ENCODE data around the gene KCTD4. TPM values are rescaled to one million over a fixed set of nuclear protein-coding genes. Genes with fewer than 3 reads are reported as not detected.

Gene KCTD4
- total and polyA plus RNA-seq, 8 donors: 0.08 to 0.20 TPM; not detected in 6

DNA sequence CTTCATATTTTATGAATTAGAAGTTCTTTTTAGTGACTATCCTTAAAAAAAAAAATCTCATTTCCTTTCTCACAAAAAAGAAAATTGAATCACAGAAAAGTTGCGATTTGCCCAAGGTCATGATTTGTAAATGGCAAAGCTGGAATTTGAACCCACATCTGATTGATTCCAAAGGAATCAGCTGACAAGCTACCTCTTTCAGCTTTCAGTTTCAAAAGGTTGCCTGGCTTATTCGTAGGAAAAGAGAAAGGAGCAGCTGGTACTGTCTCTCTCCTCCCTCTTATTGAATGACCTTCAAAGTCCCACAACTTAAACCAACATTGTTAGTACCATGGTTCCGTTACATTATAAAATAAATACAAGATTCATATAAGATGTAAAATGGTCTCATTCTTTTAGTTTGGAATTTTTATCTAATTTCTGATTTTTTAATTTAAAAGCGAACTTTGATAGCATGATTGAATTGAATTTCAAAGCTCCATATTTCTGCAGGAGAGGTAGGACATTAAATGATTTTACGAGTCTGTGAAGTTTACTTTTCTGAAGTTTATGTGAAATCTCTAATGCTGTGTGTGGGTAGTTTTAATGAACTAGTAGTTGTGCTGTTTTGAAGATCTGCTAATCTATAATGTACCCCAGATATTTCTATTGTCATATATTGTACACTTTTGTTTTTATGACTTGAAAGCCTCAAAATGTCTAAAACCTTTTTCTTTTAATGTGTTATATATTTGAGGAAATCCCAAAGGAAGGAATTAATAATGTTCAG lies 18.5 kb upstream of the KCTD4 start:
- TF ChIP-seq, protein P1, sequence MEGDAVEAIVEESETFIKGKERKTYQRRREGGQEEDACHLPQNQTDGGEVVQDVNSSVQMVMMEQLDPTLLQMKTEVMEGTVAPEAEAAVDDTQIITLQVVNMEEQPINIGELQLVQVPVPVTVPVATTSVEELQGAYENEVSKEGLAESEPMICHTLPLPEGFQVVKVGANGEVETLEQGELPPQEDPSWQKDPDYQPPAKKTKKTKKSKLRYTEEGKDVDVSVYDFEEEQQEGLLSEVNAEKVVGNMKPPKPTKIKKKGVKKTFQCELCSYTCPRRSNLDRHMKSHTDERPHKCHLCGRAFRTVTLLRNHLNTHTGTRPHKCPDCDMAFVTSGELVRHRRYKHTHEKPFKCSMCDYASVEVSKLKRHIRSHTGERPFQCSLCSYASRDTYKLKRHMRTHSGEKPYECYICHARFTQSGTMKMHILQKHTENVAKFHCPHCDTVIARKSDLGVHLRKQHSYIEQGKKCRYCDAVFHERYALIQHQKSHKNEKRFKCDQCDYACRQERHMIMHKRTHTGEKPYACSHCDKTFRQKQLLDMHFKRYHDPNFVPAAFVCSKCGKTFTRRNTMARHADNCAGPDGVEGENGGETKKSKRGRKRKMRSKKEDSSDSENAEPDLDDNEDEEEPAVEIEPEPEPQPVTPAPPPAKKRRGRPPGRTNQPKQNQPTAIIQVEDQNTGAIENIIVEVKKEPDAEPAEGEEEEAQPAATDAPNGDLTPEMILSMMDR (IDR thresholded peaks at IDR 0.05): no peak
- no peaks in the 10 kb centered on the region for H3K4me1 ChIP-seq
- H3K4me3 ChIP-seq: no peak overlapping the region
- no peaks in the 10 kb centered on the region for H3K9me3 ChIP-seq
- no peaks in the 10 kb centered on the region for H3K36me3 ChIP-seq
- ATAC-seq (no peak), DNase-seq (no peak)
- no peaks in the 10 kb centered on the region for H3K27me3 ChIP-seq
- H3K27ac ChIP-seq: no peak overlapping the region
- intact Hi-C loops (cut with DNase I): no loop called here

DNA sequence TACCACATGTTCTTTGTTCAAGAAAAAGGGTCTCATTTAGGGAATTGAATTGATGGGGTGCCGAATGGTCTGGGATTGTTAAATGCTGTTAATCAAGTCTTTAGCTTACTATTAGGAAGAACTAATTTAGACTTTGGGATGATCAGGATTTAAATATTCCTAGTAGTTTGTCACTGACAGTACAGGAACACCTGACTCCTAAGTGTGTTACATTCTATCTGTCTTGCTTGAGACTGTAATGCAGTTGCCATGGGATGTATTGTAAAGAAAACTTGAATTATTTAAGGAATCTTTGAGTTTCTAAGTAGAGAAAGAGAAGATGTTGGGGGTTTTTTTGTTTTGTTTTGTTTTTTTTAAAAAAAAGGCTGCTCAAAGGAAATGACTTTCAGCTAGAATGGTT lies 17.8 kb upstream of the KCTD4 start:
- intact Hi-C loops (cut with DNase I): no loop called here
- H3K27ac ChIP-seq: no peak overlapping the region
- no peaks in the 10 kb centered on the region for H3K36me3 ChIP-seq
- no peaks in the 10 kb centered on the region for H3K27me3 ChIP-seq
- no peak overlapping the region for H3K4me3 ChIP-seq
- no peaks in the 10 kb centered on the region for H3K9me3 ChIP-seq
- no peaks in the 10 kb centered on the region for H3K4me1 ChIP-seq
- ATAC-seq: no peak
- DNase-seq: no peak
- TF ChIP-seq, protein P1 (IDR thresholded peaks at IDR 0.05): no peak

DNA sequence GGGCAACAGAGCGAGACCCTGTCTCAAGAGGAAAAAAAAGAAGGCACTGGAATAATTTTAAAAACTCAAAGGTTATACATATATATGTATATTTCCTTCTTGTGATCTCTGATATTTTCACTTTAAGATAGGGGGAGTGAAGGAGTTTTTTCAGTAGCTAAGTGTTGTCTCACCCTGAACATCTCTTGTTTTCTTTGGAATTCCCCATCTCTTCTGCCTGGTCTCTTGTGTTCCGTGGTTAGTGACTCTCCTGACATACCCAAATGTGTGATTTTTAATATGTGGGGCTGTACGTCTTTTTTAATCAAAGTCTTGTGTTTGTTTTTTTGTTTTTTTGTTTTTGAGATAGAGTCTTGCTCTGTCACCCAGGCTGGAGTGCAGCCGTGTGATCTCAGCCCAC lies 15.3 kb upstream of the KCTD4 start:
- TF ChIP-seq, protein P1 (IDR thresholded peaks at IDR 0.05): no peak
- Histone ChIP-seq H3K9me3 (no peaks in the 10 kb centered on the region), H3K4me1 (no peaks in the 10 kb centered on the region), H3K27me3 (no peaks in the 10 kb centered on the region), H3K4me3 (no peak overlapping the region), H3K27ac (no peak overlapping the region), H3K36me3 (no peaks in the 10 kb centered on the region)
- intact Hi-C loops (cut with DNase I): no loop called here
- no peak for DNase-seq
- ATAC-seq: no peak

GRCh38 chr13:45215392-45216077 lies 14.7 kb upstream of the KCTD4 start:
- Histone ChIP-seq H3K9me3 (no peaks in the 10 kb centered on the region), H3K36me3 (no peaks in the 10 kb centered on the region), H3K4me1 (no peaks in the 10 kb centered on the region), H3K27ac (no peak overlapping the region), H3K27me3 (no peaks in the 10 kb centered on the region), H3K4me3 (no peak overlapping the region)
- ATAC-seq (no peak), DNase-seq (no peak)
- intact Hi-C loops (cut with DNase I): no loop called here
- TF ChIP-seq, protein P1 (IDR thresholded peaks at IDR 0.05): no peak

- peak; percentile 45 for ATAC-seq
- peaks cover 4 to 8% of the 10 kb centered on the region in 2 donors for H3K4me1 ChIP-seq
- intact Hi-C loops (cut with DNase I): no loop called here
Measured at GRCh38 chr13:45209229-45209628, 8.4 kb upstream of the KCTD4 start.

More at GRCh38 chr13:45209229-45209628, 8.4 kb upstream of the KCTD4 start:
- TF ChIP-seq, protein P1 (IDR thresholded peaks at IDR 0.05): no peak
- H3K4me3 ChIP-seq: no peak overlapping the region
- no peak overlapping the region for H3K27ac ChIP-seq
- no peaks in the 10 kb centered on the region for H3K27me3 ChIP-seq
- no peak for DNase-seq
- no peaks in the 10 kb centered on the region for H3K36me3 ChIP-seq
- H3K9me3 ChIP-seq: no peaks in the 10 kb centered on the region

Data from left lung (tissue), 10 donors.